PC-3 (cell line): ENCODE measurements around the gene COLEC12. TPM values are rescaled to one million over a fixed set of nuclear protein-coding genes. Genes with fewer than 3 reads are reported as not detected.

Source experiments
- ATAC-seq: fragments of 200-7000 bp; cut with Tn5 transposase; 2 replicates; pipeline ENCODE4 v1.9.1; 2020; ENCODE audit warnings: mild to moderate bottlenecking, moderate library complexity
- BruUV-seq: library from RNA; stranded (reverse); fragments of 400-500 nt; replicated peaks from 2 replicates; lab custom pipeline; 2021; lab: Mats Ljungman, UMichigan
- CTCF ChIA-PET: fragments of 300-600 bp; sonication (Branson Sonifier 250); formaldehyde crosslinking; loops from one replicate; lab custom pipeline; 2022; ENCODE audit warnings: antibody characterized with exemption; lab: Charles Lee
- POLR2A ChIA-PET: fragments of 300-600 bp; sonication (Branson Sonifier 250); formaldehyde crosslinking; loops from one replicate; lab custom pipeline; 2022; ENCODE audit warnings: antibody characterized with exemption; ENCODE audit not compliant: unreplicated experiment; lab: Charles Lee
- DNase-seq: peaks from one replicate; pipeline ENCODE4 v3.0.0-alpha.2; 2015
- H2AFZ ChIP-seq: fragments of 300-600 bp; sonication (generic); 2 replicates; pipeline ENCODE4 v1.6.0; 2016; ENCODE audit warnings: antibody characterized with exemption, low read length
- H3F3A ChIP-seq: fragments of 300-600 bp; sonication (generic); one replicate; pipeline ENCODE4 v1.6.0; 2017; ENCODE audit warnings: antibody characterized with exemption, low read length, control low read depth, mild to moderate bottlenecking; ENCODE audit not compliant: unreplicated experiment
- H3K27ac ChIP-seq: fragments of 300-600 bp; sonication (generic); 2 replicates; pipeline ENCODE4 v1.5.1; 2016; ENCODE audit warnings: mild to moderate bottlenecking, low read length
- H3K27me3 ChIP-seq: fragments of 300-600 bp; sonication (generic); 2 replicates; pipeline ENCODE4 v1.6.1; 2016; ENCODE audit warnings: low read length, mixed read lengths
- H3K36me3 ChIP-seq: fragments of 300-600 bp; sonication (generic); 2 replicates; pipeline ENCODE4 v1.6.1; 2016; ENCODE audit warnings: low read depth, mixed run types, low read length, mixed read lengths
- H3K4me1 ChIP-seq: fragments of 300-600 bp; sonication (generic); 2 replicates; pipeline ENCODE4 v1.5.1; 2016; ENCODE audit warnings: low read length; ENCODE audit not compliant: insufficient read depth
- H3K4me2 ChIP-seq: fragments of 300-600 bp; sonication (generic); 2 replicates; pipeline ENCODE4 v1.6.0; 2016; ENCODE audit warnings: low read length
- H3K4me3 ChIP-seq: fragments of 300-600 bp; sonication (generic); 2 replicates; pipeline ENCODE4 v1.5.1; 2016; ENCODE audit warnings: mild to moderate bottlenecking, low read length, mixed read lengths
- H3K79me2 ChIP-seq: fragments of 300-600 bp; sonication (generic); 2 replicates; pipeline ENCODE4 v1.6.1; 2017; ENCODE audit warnings: low read length, mixed read lengths
- H3K9ac ChIP-seq: fragments of 300-600 bp; sonication (generic); 2 replicates; pipeline ENCODE4 v1.6.0; 2016; ENCODE audit warnings: mild to moderate bottlenecking, low read length
- H3K9me2 ChIP-seq: fragments of 300-600 bp; sonication (generic); replicated peaks from 2 replicates; pipeline ENCODE4 v1.6.1; 2016; ENCODE audit warnings: mixed run types, low read length, mixed read lengths
- H3K9me3 ChIP-seq: fragments of 300-600 bp; sonication (generic); 2 replicates; pipeline ENCODE4 v1.6.1; 2016; ENCODE audit warnings: low read length, mixed read lengths
- H4K20me1 ChIP-seq: fragments of 300-600 bp; sonication (generic); 2 replicates; pipeline ENCODE4 v1.6.1; 2016; ENCODE audit warnings: low read length, mixed read lengths
- CTCF ChIP-seq: fragments of 300-600 bp; sonication (generic); conservative IDR thresholded peaks from 2 replicates; pipeline ENCODE4 v1.5.1; 2017; ENCODE audit warnings: antibody characterized with exemption, low read depth, mild to moderate bottlenecking, low read length
- EZH2 ChIP-seq: fragments of 300-600 bp; sonication (generic); IDR thresholded peaks from one replicate; pipeline ENCODE4 v1.6.1; 2017; ENCODE audit warnings: antibody characterized with exemption, mild to moderate bottlenecking, low read length; ENCODE audit not compliant: unreplicated experiment
- EZH2phosphoT487 ChIP-seq: fragments of 300-600 bp; sonication (generic); IDR thresholded peaks from 2 replicates; pipeline ENCODE4 v1.6.1; 2018; ENCODE audit warnings: mild to moderate bottlenecking, antibody characterized with exemption, low read length, borderline replicate concordance
- intact Hi-C: fragments of 100-400 bp; cut with micrococcal nuclease; formaldehyde crosslinking; loops from 2 replicates; pipeline ENCODE4 v1.9.0; 2023
- total RNA-seq: library from RNA; depleted of rRNA; stranded (reverse); fragments of >200 nt; gene quantifications from 2 replicates; pipeline ENCODE4 v1.2.3, GENCODE V29; 2014

Gene COLEC12
- total RNA-seq, 1 experiment from 2014 or later, result 0.04 TPM

- POLR2A ChIA-PET, result interaction anchor here (0.6 kb wide), 1 partner anchor 680 kb away, joined by 4 read pairs; no protein-coding TSS in a partner anchor
- no peaks in the 10 kb centered on the region for H3K9me3 ChIP-seq
- H3K9me2 ChIP-seq, result no peaks in the 10 kb centered on the region
- CTCF ChIA-PET, result no interaction called here
- no peaks in the 10 kb centered on the region for H3K4me1 ChIP-seq
- no peaks in the 10 kb centered on the region for H3F3A ChIP-seq
- intact Hi-C loops, result no loop called here
- no peak overlapping the region for H3K27ac ChIP-seq
- no peaks in the 10 kb centered on the region for H3K79me2 ChIP-seq
- DNase-seq, result no peak
- no TSS peak for BruUV-seq
- TF ChIP-seq EZH2 (no peak), EZH2phosphoT487 (no peak), CTCF (no peak)
- ATAC-seq, result no peak
- peaks cover 22% of the 10 kb centered on the region for H3K27me3 ChIP-seq
- no peak overlapping the region for H3K9ac ChIP-seq
- H3K4me3 ChIP-seq, result no peak overlapping the region
- no peak overlapping the region for H3K4me2 ChIP-seq
- H3K36me3 ChIP-seq, result no peaks in the 10 kb centered on the region
- no peak overlapping the region for H2AFZ ChIP-seq
- no peaks in the 10 kb centered on the region for H4K20me1 ChIP-seq
Observed at GRCh38 chr18:434410-434809, 66.1 kb downstream of the COLEC12 start.

- Histone ChIP-seq H3K9ac (no peak overlapping the region), H3K9me2 (no peaks in the 10 kb centered on the region), H3K27me3 (peaks cover 19% of the 10 kb centered on the region), H3K9me3 (no peaks in the 10 kb centered on the region), H2AFZ (no peak overlapping the region), H3K36me3 (no peaks in the 10 kb centered on the region), H3K27ac (no peak overlapping the region), H3F3A (no peaks in the 10 kb centered on the region), H3K4me1 (no peaks in the 10 kb centered on the region), H3K4me2 (no peak overlapping the region), H3K4me3 (no peak overlapping the region), H4K20me1 (no peaks in the 10 kb centered on the region), H3K79me2 (no peaks in the 10 kb centered on the region)
- no TSS peak for BruUV-seq
- ChIA-PET CTCF (no interaction called here), POLR2A (no interaction called here)
- ATAC-seq, result no peak
- no peak for DNase-seq
- intact Hi-C loops, result no loop called here
- TF ChIP-seq CTCF (no peak), EZH2phosphoT487 (no peak), EZH2 (no peak)
Observed at GRCh38 chr18:433960-434359, 66.5 kb downstream of the COLEC12 start.

- no peak for TF ChIP-seq EZH2phosphoT487
- TF ChIP-seq EZH2, result no peak
- no peak for TF ChIP-seq CTCF
- no peak overlapping the region for H2AFZ ChIP-seq
- no peaks in the 10 kb centered on the region for H4K20me1 ChIP-seq
- DNase-seq (no peak), ATAC-seq (no peak)
- intact Hi-C loops, result no loop called here
- no peak overlapping the region for H3K4me3 ChIP-seq
- no peaks in the 10 kb centered on the region for H3K9me3 ChIP-seq
- no peaks in the 10 kb centered on the region for H3K9me2 ChIP-seq
- H3K27me3 ChIP-seq, result peaks cover 16% of the 10 kb centered on the region
- no peak overlapping the region for H3K27ac ChIP-seq
- ChIA-PET POLR2A (no interaction called here), CTCF (no interaction called here)
- H3K4me2 ChIP-seq, result no peak overlapping the region
- no peak overlapping the region for H3K9ac ChIP-seq
- H3K79me2 ChIP-seq, result no peaks in the 10 kb centered on the region
- no peaks in the 10 kb centered on the region for H3K4me1 ChIP-seq
- no TSS peak for BruUV-seq
- no peaks in the 10 kb centered on the region for H3F3A ChIP-seq
- H3K36me3 ChIP-seq, result no peaks in the 10 kb centered on the region
Observed at GRCh38 chr18:433298-433697, 67.2 kb downstream of the COLEC12 start.
